ENCODE data around the gene PIEZO2.

- TF ChIP-seq CTCF (tag by site-specific recombination; IDR thresholded peaks at IDR 0.05), result no peak
- no peak for TF ChIP-seq SALL2 (tag by site-specific recombination; IDR thresholded peaks at IDR 0.05; ENCODE audit: borderline replicate concordance)
- no peak for TF ChIP-seq ZSCAN30 (tag by site-specific recombination; IDR thresholded peaks at IDR 0.05)
- TF ChIP-seq ZNF677 (tag by site-specific recombination; IDR thresholded peaks at IDR 0.05), result no peak
- TF ChIP-seq ZNF776 (tag by site-specific recombination; IDR thresholded peaks at IDR 0.05; ENCODE audit: borderline replicate concordance), result no peak
- no peak for TF ChIP-seq ZNF133 (tag by site-specific recombination; IDR thresholded peaks at IDR 0.05)
- TF ChIP-seq PATZ1 (tag by site-specific recombination; IDR thresholded peaks at IDR 0.05), result no peak
- no peak for TF ChIP-seq ZBTB21 (tag by site-specific recombination; IDR thresholded peaks at IDR 0.05)
Observed at GRCh38 chr18:11004294-11004693, 145.1 kb downstream of the PIEZO2 start.
